Activated CD8-positive, alpha-beta memory T cell treated with anti-CD3 and anti-CD28 coated beads, Interleukin-2, amount 50 U/mL, for 24 hours (primary cell): ENCODE data around the gene CELF4.

Source experiments
- DNase-seq: peaks from one replicate; pipeline ENCODE4 v3.0.0-alpha.2; 2020; ENCODE audit errors: extremely low read depth

Gene CELF4

DNA sequence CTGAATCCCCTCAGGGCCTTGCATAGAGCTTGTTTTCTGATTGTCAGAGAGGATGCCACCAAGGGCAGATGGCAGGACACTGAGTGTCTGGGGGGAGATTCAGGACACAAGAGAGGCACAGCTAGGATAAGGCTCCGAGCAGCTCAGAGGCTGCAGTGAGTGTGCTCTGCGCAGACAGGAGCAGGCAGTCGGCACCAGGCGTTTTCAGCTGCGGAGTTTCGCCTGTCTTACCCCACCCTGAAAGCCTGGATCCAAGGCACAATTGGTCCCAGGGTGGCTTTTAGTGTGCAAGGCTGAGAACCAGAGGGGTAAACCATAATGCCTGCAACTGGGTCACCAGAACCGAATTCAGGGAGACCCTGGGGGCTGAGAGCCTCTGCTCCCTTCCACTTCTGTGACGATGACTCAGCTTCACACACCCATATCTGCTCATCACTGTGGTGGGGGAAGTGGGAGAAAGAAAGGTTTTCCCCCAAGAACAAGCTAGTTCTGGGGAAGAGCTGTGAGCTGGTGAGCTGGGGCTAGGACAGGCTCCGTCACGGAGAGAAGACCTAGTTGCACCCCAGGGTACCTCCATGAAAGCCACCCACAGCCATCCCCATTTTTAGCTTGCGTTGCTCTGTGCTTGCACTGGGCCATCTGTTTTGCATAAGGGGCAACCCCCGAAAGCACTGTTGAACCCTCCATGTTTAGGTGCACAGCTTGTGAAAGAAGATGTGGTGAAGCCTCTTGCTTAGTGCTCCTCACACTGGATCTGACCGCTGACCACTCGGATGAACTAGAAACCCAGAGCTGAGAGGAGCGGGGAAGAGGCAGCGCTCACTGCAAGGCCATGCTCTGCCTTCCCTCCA is 173.7 kb downstream of the CELF4 start:
- DNase-seq: no peak

DNA sequence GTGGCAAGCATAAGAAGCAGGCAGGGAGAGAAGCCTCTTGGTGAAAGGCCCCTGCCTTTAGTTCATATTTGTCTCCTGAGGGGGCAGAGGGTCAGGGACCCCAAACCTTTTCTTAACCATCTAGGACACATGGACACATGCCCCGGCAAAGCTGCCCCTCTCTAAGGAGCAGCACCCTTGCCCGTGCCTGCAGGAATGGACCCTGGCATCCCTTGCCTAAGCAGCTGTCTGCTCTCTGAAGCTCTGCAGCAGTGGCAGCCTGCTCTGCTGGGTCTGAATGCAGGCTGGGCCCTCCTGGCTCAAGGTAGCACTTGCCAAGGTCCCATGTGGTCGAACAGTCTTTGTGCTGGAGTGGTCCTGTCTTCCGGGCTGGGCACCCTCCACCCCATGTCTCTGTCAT is 174.4 kb downstream of the CELF4 start:
- no peak for DNase-seq

DNA sequence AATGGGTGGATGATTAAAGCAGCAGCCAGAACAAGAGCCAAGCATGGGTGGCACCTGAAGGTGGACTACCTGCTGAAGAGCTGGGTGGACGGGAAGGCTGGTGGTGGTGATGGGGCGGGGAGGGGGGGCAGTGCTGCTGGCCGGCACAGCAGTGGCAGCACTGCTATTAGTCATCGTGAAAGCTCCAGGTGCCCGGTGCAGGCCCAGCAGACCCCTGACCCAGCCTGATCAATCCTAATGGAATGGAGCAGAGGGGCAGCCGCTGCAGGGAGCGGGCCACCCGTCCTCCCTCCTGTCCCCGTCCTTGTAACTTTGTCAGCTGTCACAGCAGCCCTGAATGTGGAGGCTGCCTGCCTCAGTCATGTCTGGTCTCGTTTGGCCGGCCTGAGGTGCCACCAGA is 174.9 kb downstream of the CELF4 start:
- DNase-seq: no peak

- no peak for DNase-seq
Observed at GRCh38 chr18:37389684-37390368, 175.8 kb downstream of the CELF4 start.

GRCh38 chr18:37389041-37389440 is 176.6 kb downstream of the CELF4 start:
- DNase-seq: no peak

DNA sequence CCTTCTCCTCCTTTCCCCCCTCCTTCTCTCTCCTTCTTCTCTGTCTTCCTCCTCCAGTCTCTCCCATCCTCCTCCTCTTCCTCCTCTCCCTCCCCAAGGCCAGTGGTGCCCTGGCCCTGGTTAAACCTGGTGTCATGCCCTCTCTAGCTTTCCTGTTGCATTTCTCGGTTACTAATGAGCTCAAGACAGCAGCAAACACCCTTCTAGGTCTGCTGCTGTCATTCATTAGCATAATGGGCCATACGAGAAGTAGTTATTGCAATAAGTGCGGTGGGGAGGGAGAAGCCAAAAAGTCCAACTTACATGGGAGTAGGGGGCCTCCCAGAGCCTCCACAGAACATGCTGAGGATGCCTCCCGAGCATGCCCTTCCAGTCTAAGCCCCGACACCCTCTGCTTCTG is 177.2 kb downstream of the CELF4 start:
- DNase-seq: no peak

DNA sequence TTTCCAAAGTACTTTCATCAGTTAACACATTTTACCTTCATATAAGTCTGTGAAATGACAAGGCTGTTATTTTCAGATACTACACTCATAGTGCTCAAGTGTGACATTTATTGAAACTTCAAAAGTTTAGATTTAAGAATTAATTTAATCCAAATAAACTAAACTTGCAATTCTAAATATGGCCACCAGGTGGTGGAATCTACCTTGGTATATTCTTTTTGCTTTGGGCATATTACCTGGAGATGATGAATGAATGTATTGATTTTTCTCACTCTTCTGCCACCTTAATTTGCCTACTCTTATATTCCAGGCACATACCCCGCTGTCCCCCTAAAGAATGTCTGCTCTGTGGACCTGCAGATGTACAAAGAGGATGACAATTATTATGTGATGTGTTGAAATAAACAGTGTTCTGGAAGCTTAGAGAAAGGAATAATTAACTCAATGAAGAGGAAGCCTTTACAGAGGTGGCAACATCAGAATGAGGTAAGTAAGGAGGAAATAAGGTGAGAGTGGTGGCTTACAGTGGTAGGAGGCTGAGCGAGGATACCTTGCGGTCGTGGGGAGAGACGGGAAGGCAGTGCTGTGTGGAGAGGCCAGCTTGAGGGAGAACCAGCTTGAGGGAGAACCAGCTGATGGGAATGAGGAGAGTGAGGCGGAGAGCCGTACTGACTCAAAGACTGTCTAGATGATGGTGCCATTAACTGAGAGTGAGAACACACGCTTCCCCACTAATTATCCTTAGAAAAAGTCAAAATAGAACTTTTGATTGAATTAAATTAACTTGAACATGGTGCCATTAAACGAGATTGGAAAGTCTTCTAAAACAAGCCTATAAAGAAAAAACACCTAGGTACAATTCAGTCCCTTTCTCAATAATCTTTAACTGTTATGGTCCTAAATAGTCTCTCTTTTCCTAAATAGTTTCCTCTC is 179.5 kb downstream of the CELF4 start:
- no peak for DNase-seq

DNA sequence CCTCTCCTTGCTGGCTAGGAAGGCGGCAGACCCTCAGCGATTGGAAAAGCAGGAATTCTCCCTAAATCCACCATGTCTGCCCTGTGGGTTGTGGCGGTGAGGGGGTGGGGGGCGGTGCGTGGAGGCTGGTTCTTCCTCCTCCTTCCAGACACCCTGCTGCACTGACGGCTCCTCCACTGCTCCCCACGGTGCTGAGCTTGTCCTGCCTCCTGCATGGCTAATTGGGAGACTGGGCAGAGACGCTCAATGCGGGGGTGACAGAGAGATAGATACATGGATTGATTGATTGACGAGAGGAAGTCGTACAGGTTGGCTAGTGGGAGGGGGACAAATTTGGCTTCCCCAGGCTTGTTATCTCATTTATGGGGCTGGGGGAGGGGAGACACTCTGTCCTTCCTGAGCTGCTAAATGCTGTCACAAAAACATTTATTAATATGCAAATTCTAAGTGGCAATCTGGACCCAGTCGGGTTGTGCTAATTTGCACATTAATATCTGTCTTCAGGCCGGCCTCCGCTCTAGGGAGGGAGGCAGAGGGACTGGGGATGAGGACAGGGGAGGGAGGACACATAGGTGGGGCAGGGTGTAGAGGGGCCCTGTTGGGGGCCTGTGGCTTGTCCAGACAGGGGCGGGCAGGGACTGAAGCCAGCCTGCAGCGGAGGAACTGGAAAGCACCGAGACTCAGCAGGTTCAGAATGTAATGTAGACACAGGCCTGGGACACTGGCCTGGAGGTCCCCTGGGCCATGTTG is 181.6 kb downstream of the CELF4 start:
- no peak for DNase-seq

DNA sequence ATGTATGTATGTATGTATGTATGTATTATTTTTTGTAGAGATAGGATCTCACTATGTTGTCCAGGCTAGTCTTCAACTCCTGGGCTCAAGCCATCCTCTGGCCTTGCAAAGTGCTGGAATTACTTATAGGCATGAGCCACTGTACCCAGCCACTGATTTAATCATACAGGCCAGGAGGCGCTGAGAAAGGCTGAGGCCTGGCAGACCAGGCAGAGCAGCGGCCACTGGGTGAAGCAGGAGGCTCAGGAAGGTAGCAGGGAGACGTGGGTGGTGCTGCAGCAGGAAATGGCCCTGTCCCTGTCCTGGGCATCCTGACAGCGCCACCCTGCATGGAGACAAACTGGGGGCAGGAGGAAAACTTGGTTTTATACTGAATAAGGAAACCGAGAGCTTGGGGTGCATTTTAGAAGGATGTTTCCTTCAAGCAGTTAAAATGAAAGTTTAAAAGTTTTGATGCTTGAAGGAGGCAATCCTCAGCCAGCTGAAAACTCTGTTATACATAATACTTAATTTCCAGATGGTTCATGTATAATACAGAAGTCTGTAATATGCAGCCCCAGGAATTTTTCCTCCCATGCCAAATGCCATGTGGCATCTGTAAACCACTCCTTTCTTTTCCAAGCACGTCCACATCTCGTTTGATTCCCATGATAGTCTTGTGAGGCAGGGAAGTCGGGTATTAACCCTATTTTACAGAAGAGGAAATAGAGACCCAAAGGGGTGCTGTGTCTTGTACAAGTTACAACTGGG is 182.4 kb downstream of the CELF4 start:
- no peak for DNase-seq

GRCh38 chr18:37381554-37381953 is 184.0 kb downstream of the CELF4 start:
- no peak for DNase-seq

DNA sequence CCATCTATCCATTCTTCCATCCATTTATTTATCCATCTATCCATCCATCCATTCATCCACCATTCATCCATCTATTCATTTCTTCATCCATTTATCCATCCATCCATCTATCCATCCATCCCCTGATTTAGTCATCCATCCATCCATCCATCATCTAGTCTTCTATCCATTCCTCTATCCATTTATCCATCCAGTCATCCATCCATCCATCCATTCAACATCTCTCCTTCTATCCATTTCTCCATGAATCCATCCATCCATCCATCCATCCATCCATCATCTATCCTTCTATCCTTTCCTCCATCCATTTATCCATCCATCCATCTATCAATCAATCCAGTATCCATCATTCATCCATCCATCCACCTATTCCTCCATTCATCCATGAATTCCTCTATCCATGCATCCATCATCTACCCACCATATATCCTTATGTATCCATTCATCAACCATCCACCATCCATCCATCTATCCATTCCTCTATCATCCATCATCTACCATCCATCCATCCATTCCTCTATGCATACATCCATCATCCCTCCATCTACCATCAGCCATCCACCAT is 185.0 kb downstream of the CELF4 start:
- DNase-seq: no peak

DNA sequence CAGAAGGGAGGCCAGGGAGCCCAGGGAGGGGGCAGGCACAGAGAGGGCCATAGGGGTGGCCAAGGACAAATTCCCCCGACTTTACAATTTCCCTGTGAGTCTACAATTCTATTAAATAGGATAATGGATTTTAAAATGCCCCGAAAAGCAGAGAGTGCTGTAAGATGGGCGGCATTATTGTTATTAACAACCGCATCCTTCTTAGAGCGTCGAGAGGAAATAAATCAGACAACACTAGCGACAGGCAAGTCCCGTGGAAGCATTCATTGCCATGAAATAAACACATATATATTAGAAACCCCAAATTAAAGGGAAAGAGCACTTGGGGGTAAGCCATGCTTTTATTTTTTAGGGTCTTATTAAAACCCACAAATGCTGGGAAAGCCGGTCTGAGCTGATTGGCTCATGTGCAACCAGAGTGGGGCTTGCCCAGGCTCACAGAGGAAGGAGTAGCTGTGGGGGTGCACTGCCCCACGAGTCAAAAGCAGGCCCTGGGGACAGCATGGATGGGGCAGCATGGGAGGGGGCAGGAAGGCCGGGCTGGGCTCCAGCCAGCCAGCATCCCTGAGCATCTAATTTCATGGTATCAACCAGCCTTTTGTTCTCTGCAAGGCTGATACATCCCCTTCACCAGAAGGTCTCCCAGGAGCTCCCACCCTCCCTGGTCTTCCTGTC is 187.1 kb downstream of the CELF4 start:
- no peak for DNase-seq

- DNase-seq: no peak
Observed at GRCh38 chr18:37375181-37375580, 190.4 kb downstream of the CELF4 start.

- no peak for DNase-seq
Observed at GRCh38 chr18:37368110-37368954, 197.3 kb downstream of the CELF4 start.

DNA sequence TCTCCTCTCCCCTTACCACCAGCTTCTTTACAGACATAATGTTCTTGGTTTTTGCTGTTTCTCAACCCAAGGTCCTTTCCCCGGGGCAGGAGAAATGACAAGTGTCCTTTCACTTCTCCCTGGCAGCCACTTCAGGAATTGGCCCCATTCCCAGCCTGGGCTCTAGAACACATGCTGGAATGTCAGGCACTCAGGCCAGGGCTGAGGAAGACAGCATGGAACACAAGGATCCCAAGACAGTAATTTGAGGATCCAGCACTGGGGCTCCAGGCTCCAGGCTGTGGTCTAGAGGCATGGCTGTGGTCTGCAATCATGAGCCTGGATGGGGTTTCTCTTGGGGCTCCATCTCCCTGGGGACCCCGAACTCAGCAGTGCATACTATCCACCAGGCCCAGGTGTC is 201.4 kb downstream of the CELF4 start:
- no peak for DNase-seq

DNA sequence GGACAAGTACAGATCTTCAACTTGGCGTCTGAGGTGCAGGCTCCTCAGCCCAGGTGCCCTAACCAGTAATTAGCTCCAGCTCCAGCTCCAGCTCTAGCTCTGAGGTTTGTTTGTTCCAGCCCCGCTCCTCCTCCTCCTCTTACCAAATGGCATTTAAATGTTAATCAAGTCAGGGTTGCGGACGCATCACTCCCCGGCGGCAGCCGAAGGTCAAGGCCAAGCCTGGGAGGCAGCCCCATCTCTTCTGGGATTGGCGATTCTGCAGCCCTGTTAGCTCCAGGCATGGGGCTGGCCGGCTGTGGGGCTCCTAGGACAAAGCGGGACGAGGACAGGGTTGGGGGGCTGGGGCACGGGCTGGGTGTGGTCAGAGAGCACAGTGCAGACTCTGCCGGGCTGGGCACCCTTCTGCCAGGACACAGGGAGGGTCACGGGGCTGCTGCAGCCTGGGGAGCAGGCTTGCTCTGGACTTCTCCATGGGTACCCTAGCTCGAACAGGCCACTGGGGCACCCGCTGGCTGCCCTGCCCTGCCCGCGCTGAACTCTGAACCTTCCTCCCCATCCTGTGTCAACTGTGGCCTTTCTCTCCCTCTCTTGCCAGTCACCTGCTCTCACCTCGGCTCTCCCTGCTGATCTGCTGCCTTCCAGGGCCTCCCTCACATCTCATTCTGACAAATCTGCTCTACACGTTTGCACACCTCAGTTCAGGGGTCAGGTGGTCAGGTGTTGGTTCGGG is 203.3 kb downstream of the CELF4 start:
- DNase-seq: no peak

- no peak for DNase-seq
Observed at GRCh38 chr18:37361335-37362157, 204.1 kb downstream of the CELF4 start.
